AG04450 (cell line): ENCODE results near the gene SAMD4A. TPM values are rescaled to one million over a fixed set of nuclear protein-coding genes. Genes with fewer than 3 reads are reported as not detected.

ENCODE experiments used
- CTCF ChIA-PET: fragments of 300-600, 350-600 bp; formaldehyde crosslinking; extraction: SDS; loops from one replicate; lab custom pipeline; 2022; ENCODE audit warnings: antibody characterized with exemption, inconsistent platforms; lab: Charles Lee
- POLR2A ChIA-PET: fragments of 350-600 bp; formaldehyde crosslinking; extraction: SDS; loops from one replicate; lab custom pipeline; 2021; ENCODE audit warnings: antibody characterized with exemption, inconsistent platforms; lab: Yijun Ruan, JAX
- DNase-seq: peaks from one replicate; pipeline ENCODE4 v3.0.0-alpha.2; 2011; ENCODE audit warnings: low read depth, low spot score
- H3K27ac ChIP-seq: one replicate; pipeline ENCODE4 v1.5.1; 2012; ENCODE audit warnings: low read depth, low read length, control low read depth
- H3K27me3 ChIP-seq: one replicate; pipeline ENCODE4 v1.6.0; 2012; ENCODE audit warnings: low read length; ENCODE audit not compliant: control insufficient read depth, insufficient read depth
- H3K4me3 ChIP-seq: 2 replicates; pipeline ENCODE4 v1.5.1; 2011; ENCODE audit warnings: mild to moderate bottlenecking, low read depth, low read length, control low read depth
- H3K9me3 ChIP-seq: 2 replicates; pipeline ENCODE4 v1.5.1; 2012; ENCODE audit warnings: low read length; ENCODE audit not compliant: control insufficient read depth, insufficient read depth
- CTCF ChIP-seq: IDR thresholded peaks from 2 replicates; pipeline ENCODE4 v1.5.1; 2011; ENCODE audit warnings: low read depth, low read length, control low read depth, inconsistent platforms
- polyA plus RNA-seq: library from polyadenylated mRNA; depleted of rRNA; stranded (reverse); fragments of >200 nt; gene quantifications from 2 replicates; pipeline ENCODE4 v1.2.3, GENCODE V29; 2011

Gene SAMD4A
- polyA plus RNA-seq, 1 experiment: 12.7 TPM

GRCh38 chr14:54792288-54792687, 225.4 kb downstream of the SAMD4A start:
- no peak overlapping the region for H3K4me3 ChIP-seq
- H3K27me3 ChIP-seq: no peaks in the 10 kb centered on the region
- H3K9me3 ChIP-seq: peaks cover 10% of the 10 kb centered on the region; the same call in 1 of the 2 replicates
- no peak for TF ChIP-seq CTCF
- ChIA-PET CTCF (interaction anchor here (1.0 to 2.1 kb wide), 4 partner anchors 18 to 228 kb away, joined by 3 to 8 read pairs (median 4); no protein-coding TSS in a partner anchor), POLR2A (no interaction called here)
- DNase-seq: no peak
- H3K27ac ChIP-seq: no peak overlapping the region

- POLR2A ChIA-PET: interaction anchor here (1.3 kb wide), 1 partner anchor 228 kb away, joined by 4 read pairs; no protein-coding TSS in a partner anchor
Observed at GRCh38 chr14:54794159-54794558, 227.2 kb downstream of the SAMD4A start.

GRCh38 chr14:54794796-54795195, 227.9 kb downstream of the SAMD4A start:
- CTCF ChIA-PET: interaction anchor here (1.2 to 2.0 kb wide), 3 partner anchors 10 to 20 kb away, joined by 6 to 8 read pairs (median 6); no protein-coding TSS in a partner anchor
- TF ChIP-seq CTCF: no peak
- POLR2A ChIA-PET: interaction anchor here (1.3 kb wide), 1 partner anchor 229 kb away, joined by 4 read pairs; no protein-coding TSS in a partner anchor
- Histone ChIP-seq H3K4me3 (no peak overlapping the region), H3K9me3 (peaks cover 10% of the 10 kb centered on the region; the same call in 1 of the 2 replicates), H3K27me3 (no peaks in the 10 kb centered on the region), H3K27ac (no peak overlapping the region)
- DNase-seq: no peak

More at GRCh38 chr14:54794159-54794558, 227.2 kb downstream of the SAMD4A start:
- TF ChIP-seq CTCF: no peak
- H3K9me3 ChIP-seq: peaks cover 10% of the 10 kb centered on the region; the same call in 1 of the 2 replicates
- DNase-seq: no peak
- no peaks in the 10 kb centered on the region for H3K27me3 ChIP-seq
- no peak overlapping the region for H3K4me3 ChIP-seq
- CTCF ChIA-PET: interaction anchor here (0.5 to 2.0 kb wide), 5 partner anchors 11 to 250 kb away, joined by 5 to 8 read pairs (median 6); no protein-coding TSS in a partner anchor
- no peak overlapping the region for H3K27ac ChIP-seq

GRCh38 chr14:54796961-54797360, 230.0 kb downstream of the SAMD4A start:
- no peak for TF ChIP-seq CTCF
- ChIA-PET CTCF (interaction anchor here (1.2 to 2.6 kb wide), 3 partner anchors 23 to 233 kb away, joined by 3 to 10 read pairs (median 8); no protein-coding TSS in a partner anchor), POLR2A (no interaction called here)
- Histone ChIP-seq H3K27ac (no peak overlapping the region), H3K27me3 (no peaks in the 10 kb centered on the region), H3K9me3 (peaks cover 10% of the 10 kb centered on the region; the same call in 1 of the 2 replicates), H3K4me3 (no peak overlapping the region)
- DNase-seq: peak; percentile 21

GRCh38 chr14:54797556-54797955, 230.6 kb downstream of the SAMD4A start:
- POLR2A ChIA-PET: no interaction called here
- Histone ChIP-seq H3K9me3 (peaks cover 10% of the 10 kb centered on the region; the same call in 1 of the 2 replicates), H3K27me3 (no peaks in the 10 kb centered on the region), H3K4me3 (no peak overlapping the region), H3K27ac (no peak overlapping the region)
- DNase-seq: no peak
- CTCF ChIA-PET: interaction anchor here (1.2 to 2.6 kb wide), 3 partner anchors 24 to 233 kb away, joined by 3 to 10 read pairs (median 8); no protein-coding TSS in a partner anchor
- no peak for TF ChIP-seq CTCF
